GM18505 (cell line): ENCODE data around the gene HASPIN.
"Not testable (repeated sequence)": the region's sequence is repeated elsewhere in the genome, so short reads cannot be mapped to it uniquely, and the experiment has no call there.

Experiments
- ATAC-seq: cut with Tn5 transposase; IDR thresholded peaks from one replicate; pipeline ENCODE4 v1.9.1; 2021; ENCODE audit not compliant: unreplicated experiment
- POLR2A ChIP-seq: IDR thresholded peaks from 4 replicates; pipeline ENCODE4 v1.6.1; 2011; ENCODE audit warnings: borderline replicate concordance; ENCODE audit not compliant: insufficient read depth, insufficient read length; ENCODE audit errors: extremely low read depth

HASPIN gene

GRCh38 chr17:3704931-3705717 lies 18.6 kb upstream of the HASPIN start:
- ATAC-seq, result no peak
- TF ChIP-seq POLR2A, result no peak

GRCh38 chr17:3705718-3705984 lies 18.1 kb upstream of the HASPIN start:
- ATAC-seq, result not testable (repeated sequence)

GRCh38 chr17:3708366-3708765 lies 15.3 kb upstream of the HASPIN start:
- no peak for ATAC-seq
- TF ChIP-seq POLR2A, result no peak

GRCh38 chr17:3710951-3711383 lies 12.7 kb upstream of the HASPIN start:
- no peak for TF ChIP-seq POLR2A
- ATAC-seq, result peak; percentile 92

- TF ChIP-seq POLR2A, result no peak
- no peak for ATAC-seq
These were observed 10.8 kb upstream of the HASPIN start for GRCh38 chr17:3712811-3713463.

- TF ChIP-seq POLR2A, result no peak
These were observed 8.4 kb upstream of the HASPIN start for GRCh38 chr17:3715296-3715695.

GRCh38 chr17:3718201-3718600 lies 5.5 kb upstream of the HASPIN start:
- ATAC-seq, result no peak
- no peak for TF ChIP-seq POLR2A

More at GRCh38 chr17:3715296-3715695, 8.4 kb upstream of the HASPIN start:
- no peak for ATAC-seq

- no peak for TF ChIP-seq POLR2A
- no peak for ATAC-seq
These were observed 4.4 kb upstream of the HASPIN start for GRCh38 chr17:3719265-3719664.

- ATAC-seq, result no peak
- TF ChIP-seq POLR2A, result no peak
These were observed 987 bp upstream of the HASPIN start for GRCh38 chr17:3722716-3723115.

- no peak for TF ChIP-seq POLR2A
- ATAC-seq, result no peak
These were observed 531 bp upstream of the HASPIN start for GRCh38 chr17:3723188-3723555.

GRCh38 chr17:3724378-3725077 lies 825 bp downstream of the HASPIN start:
- ATAC-seq, result no peak
- no peak for TF ChIP-seq POLR2A

GRCh38 chr17:3727041-3727440 lies 3.3 kb downstream of the HASPIN start:
- ATAC-seq, result no peak
- TF ChIP-seq POLR2A, result no peak

GRCh38 chr17:3728099-3728498 lies 4.4 kb downstream of the HASPIN start:
- ATAC-seq, result not testable (repeated sequence)

GRCh38 chr17:3729881-3730280 lies 6.2 kb downstream of the HASPIN start:
- TF ChIP-seq POLR2A, result no peak
- ATAC-seq, result no peak
